EH (cell line): ENCODE data around the gene VWA3B.
"Not testable (repeated sequence)": the region's sequence is repeated elsewhere in the genome, so short reads cannot be mapped to it uniquely, and the experiment has no call there.

ENCODE experiments used
- DNase-seq: peaks from one replicate; pipeline ENCODE4 v3.0.0-alpha.2; 2015; ENCODE audit warnings: low read depth

The VWA3B gene

DNA sequence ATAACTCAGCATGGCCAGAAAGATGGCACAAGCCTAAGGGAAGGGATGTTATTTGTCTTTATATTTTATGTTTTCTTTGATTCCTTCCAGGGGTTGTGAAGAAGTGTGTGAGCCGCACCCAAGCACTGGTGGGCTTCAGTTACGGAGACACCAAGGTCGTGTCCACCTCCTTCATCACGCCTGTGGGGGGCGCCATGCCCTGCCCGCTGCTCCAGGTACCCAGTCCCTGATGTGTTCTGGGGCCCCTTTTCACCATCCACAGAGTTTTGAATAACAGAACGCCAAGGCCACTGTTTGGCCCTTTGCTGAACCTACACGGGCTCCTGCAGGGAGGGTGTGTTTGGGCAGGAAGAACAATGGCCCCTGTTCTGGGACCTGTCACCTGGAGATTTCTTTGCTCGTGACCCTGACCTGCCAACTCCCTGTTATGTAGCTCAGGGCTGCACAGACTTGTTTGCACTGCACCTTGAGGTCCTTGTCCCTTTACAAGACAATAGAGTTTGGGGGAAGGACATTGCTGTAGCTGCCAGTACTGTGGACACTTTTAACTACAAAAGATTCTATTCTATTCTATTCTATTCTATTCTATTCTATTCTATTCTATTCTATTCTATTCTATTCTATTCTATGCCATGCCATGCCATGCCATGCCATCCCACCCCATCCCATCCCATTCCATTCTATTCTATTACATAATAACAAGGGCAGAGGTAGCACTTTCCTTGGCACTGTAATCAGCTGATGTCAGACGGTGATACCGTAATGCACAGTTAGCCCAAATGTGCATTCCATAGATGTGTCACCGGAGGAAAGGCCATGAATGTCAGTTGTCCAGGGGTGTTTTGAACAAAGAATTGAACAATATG lies 211.1 kb downstream of the VWA3B start:
- no peak for DNase-seq

DNA sequence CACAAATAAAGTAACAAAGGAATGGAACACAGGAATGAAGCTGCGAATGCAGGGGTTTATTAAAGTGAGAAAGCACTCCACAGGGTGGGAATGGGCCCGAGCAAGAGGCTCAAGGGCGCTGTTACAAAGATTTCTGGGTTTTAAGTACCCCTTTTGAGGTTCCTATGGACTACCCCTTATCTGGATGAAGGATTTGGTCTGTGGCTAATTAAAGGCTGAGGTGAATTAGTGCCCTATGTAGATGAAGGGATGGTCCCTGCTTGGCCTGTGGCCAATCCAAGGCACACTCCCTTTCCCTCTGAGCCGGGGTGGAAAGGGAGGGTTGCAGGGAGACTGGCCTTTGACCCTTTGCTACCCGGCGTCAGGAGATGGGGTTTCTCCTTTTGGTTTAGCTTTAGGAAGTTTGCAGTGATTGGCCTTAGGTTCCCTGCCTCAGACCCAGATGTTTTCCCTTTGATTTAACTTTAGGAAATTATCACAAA lies 211.8 kb downstream of the VWA3B start:
- no peak for DNase-seq

DNA sequence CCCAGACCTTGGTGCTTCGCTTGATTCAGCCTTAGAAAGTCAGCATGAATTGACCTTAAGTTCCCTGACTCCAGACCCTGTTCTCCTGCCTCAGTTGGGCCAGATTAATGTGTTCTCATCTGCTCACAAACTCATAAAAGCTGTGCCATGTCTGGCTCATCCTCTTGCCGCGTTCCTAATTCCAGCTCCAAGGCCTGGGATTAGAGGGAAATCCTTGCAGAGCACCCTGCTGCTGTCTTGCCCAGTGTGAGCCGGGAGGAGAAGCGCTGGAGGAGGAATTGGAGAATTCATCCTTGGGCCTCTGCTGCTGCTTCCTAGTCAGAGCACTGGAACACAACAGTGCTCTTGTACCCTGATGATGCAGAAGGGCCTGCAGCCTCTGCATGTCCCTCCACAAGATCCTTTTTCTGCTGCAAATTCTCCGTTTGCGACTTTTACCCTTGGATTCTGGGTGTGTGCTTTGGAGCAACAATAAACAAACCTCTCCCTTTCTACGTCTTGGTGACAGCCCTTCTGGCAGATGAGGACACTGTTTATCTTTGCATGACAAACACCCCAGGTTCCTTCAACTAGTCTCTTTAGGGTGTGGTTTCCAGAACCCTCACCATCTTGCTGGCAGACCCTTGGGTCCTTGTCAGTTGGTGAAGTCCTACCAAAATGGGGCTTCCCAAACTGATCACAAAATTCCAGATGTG lies 212.4 kb downstream of the VWA3B start:
- no peak for DNase-seq

DNA sequence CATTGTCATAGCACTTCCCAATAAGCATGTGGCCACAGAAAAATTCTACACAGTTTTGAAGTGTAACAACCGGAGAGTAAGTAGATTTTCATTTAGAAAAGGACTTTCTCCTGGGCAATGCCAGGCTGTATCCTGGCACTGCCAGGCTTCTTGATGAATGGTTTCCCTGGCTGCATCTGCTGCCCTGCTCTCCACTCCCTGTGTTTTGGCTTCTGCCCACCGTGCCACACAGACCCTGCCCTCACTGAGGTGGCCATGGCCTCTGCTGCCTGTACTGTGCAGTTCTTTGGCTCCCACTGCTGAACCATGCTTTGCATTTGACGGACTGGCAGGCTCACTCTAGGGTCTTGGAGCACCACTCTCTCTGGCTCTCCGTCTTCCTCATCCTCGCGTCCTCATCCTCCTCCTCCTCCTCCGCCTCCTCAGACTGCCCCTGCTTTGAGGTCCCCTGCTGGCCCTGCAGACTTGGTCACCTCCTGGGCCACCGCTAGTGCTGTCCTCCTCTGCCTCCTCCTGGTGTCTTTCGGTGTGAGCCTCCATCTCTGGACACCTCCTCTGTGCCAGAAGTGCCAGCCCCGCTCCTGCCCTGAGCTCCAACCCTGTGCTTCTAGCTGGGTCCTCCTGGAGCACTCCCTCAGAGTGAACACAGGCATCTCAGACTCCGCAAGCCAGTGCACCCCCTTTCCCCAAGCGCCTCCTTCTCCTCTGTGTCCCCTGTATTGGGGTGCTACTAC lies 213.3 kb downstream of the VWA3B start:
- DNase-seq = no peak

DNA sequence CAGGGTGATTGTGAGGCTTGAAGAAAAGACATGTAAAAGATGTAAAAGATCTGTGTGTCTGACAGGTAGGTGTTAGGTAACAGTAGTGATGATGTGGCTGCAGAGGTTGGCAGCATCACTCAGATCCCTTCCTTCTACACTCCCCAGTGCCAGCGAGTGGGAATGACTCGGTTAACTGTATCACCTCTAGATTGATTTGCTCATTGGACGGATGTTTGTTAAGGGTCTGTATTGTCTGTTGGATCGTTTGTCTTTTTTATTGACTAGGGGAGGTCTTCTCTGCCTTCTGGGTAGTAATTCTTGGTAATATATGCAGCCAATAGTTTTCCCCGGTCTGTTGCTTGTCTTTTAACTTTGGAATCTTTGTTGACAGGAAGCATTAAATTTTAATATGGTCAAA lies 214.5 kb downstream of the VWA3B start:
- DNase-seq = no peak

DNA sequence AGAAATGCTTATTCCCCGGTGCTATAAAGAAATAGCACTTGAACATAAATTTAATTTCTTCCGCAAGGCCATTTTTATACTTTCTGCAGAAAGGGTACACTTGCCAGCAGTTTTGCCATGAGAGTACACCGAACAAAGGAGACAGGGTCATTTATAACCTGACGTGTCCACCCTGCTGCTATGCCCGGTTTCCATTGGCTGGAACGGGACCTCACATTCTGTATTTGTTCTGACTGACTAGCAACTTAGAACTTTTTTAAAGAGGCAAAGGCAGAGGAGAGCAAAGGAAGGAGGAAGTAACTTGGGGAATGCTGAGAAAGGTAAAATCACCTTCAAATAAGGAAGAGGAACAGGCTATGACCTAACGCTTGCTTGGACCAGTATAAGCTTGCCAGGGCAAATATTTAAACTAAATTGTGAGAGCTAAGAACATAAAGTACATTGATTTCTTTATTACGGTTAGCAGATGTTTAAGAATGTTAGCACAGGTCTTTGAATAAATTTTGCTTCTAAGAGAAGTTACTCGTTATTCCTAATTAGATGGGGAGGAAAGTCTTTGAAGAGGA lies 220.2 kb downstream of the VWA3B start:
- DNase-seq = not testable (repeated sequence)

DNA sequence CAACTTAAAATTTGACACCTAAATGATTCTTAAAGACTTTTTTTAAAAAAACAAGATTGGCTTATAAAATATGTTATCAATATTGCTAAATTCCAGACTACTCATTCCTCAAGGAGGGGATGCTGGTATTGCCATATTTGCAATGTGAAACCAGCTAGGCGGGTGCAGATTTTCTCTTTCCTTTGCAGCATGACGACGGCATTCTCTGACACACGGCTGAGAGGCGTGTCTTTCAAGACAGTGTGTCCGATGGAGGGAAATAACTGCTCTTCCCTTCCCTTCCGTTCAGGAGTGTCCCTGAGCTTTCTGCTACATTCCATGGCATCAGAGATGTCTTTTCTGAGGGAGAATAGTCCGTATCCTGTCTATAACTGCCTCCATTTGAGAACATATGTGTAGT lies 221.1 kb downstream of the VWA3B start:
- DNase-seq = peak; percentile 37

DNA sequence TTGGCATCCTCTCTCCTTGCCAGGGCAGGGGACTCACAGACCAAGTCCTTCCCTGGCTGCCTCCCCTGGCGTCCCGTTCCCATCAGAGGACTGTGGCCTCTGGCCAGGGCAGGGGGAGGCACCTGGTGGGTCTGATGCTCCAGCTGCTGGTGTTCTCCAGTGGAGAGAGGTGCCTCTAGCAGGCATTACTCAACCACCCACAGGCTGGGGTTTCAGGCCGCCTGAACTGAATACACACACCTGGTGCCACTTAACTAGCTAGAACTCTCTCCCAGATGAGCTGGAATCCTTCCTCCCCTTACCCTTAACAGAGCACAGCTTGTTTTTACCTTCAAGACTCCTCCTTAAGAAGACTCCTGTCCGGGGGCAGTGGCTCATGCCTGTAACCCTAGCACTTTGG lies 221.6 kb downstream of the VWA3B start:
- DNase-seq = no peak

DNA sequence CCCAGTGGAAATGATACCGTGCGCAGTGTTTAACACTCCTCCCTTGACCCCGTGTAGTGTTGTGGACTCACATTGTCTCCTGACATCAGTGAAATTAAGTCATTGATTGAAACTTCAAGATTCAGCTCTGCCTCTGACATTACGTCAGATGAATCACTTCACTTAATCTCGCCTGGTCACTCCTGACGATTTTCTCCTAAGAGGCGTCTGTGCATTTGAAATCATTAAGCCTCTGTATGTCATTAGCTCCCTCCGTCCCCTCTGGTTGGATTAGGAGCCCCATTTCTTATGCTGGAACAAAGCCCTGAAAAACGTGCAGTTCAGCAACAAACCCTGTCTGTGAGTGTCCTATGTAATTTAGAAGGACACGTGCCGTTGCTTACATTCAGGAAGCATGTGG lies 222.6 kb downstream of the VWA3B start:
- no peak for DNase-seq

DNA sequence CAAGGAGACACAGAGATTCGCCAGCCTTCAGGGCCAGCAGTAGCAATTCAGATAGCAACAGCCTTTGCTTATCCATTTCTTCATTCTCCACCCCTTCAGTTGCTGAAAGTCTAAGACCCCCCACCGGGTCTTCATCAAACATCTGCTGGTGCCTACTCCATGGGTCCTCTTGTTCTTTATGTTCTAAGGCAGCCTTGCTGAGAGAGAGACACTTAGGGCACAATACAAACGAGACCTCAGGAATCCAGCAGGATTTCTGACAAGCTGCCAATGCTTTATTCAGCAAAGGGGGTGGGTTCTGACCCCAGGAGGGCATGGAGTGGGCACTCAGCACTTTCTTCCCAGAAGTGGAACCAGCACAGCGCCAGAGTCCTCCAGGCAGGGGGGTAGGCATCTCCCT lies 223.0 kb downstream of the VWA3B start:
- no peak for DNase-seq

DNA sequence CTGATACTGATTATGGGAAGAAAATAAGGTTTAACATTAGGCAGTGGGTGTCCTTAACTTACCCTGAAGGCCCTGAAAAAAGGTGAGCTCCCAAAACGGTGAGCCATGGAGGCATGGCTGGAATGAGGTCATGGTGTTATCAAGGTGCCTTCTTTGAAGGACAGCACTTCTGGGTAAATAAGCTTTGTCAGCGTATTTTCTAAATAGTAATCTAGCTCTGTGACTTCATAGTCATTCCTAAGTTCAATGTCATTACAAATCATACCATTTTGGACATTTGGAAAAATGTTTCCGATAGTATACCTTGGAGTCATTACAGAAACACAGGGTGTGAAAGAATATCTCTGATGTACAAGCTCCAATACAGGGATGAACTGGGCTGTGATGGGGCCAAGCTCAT lies 224.1 kb downstream of the VWA3B start:
- no peak for DNase-seq

DNA sequence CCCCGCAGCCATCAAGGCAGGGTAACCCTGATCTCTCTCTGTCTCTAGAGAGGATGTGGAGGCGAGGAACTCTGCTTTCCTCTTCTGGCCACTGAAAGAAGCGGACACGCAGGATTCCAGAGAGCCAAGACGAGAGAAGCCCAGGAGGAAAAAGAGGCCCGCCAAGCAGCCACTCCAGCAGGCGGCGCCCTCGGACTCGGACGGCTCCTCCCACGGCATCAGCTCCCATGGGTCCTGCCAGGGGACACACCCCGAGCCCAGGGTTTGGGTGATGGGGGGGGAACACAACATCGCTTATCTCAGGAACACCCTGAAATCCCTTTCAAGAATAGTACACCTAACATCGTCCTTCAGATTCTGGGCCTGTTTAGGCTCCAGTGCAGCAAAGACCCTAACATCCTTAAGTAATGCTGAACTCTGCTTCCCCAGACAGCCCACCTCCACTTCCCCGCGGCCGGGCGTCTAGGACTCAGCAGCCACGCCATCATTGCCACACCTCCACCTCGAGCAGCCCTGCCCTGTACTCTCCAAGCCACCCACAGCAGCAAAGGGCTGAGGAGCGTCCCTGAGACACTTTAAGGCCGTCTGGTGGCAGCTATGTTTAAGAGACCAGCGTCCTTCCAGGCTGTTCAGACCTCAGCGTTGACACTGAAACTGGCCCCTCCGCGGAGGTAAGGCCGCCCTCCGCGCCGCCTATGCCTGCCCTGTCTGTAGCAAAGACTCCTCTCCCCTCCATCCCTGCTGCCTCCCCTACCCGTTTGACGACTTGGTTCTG lies 225.0 kb downstream of the VWA3B start:
- DNase-seq = no peak

DNA sequence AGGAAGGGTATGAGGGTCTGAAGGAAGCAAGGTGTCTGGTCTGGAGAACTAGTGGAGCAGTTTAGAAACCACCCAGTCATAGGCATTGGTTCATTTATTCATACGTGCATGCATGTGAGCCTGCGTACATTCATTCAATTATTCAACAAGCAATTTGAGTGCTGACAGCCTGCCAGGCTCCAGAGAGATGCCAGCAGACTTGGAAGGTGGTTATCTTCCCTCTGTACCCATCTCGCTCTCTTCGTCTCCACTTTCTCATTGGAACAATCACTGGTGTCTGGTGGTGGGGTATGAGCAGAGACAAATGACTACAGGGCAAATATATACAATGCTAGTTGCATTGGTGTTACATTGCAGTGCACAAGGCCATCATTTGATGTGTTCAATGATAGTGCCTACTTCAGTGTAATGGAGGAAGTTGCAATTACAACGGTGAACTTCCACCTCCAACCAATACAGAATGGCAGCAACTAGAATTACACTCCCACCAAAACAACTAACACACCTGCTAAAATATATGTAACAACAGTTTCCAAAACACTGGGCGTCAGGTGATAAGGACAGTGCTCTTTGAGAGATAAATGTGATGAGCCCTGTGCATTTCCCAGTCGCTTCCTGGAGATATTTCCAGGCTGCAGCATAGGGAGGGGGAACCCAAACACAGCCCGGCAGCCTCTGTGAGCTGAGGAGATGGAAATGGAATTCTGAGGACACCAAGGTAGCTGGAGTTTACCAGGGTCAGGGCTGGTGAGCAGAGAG lies 226.7 kb downstream of the VWA3B start:
- no peak for DNase-seq

DNA sequence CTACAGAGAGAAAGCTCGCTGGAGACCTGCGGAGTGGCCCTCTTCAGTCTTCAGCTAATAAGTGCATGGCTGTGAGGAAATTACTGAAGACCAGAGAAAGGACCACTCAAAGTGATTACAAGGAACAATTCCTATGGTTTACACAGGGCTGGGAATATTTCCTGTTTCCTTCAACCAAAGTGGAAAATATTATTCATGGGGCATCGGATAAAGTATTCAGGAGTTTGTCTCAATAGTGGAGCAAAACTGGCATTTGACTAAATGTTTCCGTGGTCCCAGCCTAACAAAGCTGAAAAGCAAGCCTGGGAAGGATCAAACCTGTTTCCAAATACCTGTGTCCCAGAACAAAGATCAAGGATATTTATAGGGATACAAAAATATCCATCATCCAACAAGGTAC lies 227.3 kb downstream of the VWA3B start:
- DNase-seq = no peak

DNA sequence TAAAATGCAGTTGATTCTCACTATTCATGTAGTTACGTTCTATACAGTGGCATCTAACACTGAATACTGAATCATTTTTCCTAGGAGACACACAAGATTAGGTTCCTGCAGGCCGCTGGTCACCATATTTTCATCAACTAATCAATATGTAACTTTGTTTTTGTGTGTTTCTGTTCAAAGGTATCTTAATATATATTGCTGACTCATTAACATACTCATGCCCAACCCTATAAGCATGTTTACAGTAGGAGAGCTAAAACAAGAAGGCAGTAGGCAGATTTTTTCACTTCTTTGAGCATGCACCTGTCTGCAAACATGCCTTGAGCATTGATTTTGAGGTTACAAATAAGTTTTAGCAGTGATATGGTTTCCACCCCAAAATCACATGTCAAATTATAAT lies 229.0 kb downstream of the VWA3B start:
- no peak for DNase-seq

DNA sequence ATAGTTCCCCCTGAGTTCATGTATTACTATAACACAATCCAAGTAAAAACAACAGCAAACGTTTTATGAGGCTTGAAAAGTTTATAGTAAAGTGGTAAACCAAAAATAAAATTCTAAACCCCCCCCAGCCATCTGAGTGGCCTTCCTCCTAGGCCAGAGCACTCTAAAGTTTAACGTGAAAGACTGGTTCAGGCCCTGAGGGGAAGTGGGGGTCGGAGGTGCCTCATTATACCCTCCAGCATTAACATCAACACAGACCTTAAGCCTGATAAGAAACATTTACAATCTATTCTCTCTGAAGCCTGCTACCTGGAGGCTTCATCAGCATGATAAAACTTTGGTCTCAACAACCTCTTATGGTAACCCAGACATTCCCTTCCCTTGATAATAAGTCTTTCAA lies 230.2 kb downstream of the VWA3B start:
- no peak for DNase-seq

DNA sequence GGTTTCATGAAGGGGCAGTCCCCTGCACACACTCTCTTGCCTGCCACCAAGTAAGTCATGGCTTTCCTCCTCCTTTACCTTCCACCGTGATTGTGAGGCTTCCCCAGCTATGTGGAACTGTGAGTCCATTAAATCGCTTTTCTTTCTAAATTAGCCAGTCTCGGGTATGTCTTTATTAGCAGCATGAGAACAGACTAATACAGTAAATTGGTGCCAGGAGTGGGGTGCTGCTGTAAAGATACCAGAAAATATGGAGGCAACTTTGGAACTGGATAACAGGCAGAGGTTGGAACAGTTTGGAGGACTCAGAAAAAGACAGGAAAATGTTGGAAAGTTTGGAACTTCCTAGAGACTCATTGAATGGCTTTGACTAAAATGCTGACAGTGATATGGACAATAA lies 233.2 kb downstream of the VWA3B start:
- not testable (repeated sequence) for DNase-seq

DNA sequence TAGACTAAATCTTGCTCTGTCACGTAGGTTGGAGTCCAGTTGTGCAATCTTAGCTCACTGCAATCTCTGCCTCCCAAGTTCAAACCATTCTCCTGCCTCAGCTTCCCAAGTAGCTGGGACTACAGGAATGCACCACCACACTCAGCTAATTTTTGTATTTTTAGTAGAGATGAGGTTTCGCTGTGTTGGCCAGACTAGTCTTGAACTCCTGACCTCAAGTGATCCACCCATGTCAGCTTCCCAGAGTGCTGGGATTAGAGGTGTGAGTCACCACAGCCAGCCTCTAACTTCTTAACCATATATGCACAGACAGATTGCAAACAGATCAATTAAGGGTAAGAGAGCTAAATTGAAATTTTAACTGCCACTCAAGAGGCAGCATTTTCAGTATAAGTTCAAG lies 237.2 kb downstream of the VWA3B start:
- DNase-seq = peak; percentile 70

DNA sequence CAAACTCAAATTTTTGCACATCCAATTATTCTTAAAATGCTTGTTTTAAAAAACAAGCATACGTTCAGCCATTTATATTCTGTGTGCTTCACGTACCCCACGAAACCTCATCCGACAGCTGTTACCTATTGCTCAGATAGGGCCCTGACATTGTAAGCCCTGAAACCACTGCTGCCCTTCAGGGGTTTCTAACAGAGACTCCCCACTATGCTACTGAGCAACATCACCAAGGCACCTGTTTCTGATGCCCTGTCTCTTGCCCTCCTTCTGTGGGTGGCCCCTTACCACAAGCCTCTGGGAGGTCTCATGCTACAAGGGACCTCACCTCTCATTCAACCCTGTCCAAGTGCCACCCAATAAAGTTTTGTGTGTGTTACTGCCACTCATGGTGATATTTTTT lies 240.8 kb downstream of the VWA3B start:
- no peak for DNase-seq

DNA sequence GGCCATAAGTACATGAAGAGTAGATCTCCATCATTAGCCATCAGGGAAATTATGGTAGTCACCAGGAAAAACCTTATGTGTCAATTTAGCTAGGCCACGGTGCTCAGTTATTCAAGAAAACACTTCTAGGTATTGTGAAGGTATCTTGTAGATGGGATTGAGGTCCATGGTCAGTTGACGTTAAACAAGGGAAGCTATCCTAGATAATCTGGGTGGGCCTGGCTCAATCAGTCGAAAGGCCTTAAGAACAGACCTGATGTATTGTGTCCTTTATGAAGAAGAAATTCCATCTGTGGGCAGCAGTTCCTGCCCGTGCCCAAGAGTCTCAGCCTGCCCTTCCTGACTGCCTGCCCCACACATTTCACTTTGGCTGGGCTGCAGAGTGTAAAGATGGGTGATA lies 242.6 kb downstream of the VWA3B start:
- no peak for DNase-seq

DNA sequence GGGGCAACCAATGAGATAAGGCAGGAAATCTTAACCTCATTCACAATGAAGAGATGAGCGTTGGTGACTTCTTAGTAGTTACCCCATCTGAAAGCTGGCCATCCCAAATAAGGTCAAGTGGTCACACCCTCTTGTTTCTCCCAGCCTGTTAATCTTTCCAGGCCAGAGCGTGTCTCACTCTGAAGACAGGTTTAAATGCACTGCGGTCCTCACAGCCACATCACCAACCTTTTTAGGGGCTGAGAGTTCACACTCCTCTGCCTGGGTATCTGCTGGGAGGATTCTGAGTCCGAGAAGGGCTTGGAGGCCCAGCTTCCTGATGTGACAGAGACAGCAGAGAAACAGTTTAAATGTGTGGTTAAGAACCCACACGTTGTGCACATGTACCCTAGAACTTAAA lies 246.0 kb downstream of the VWA3B start:
- no peak for DNase-seq
